Mesendoderm (in vitro differentiated cells): ENCODE results near the gene ZNF394.
A peak's percentile ranks its signal among the peaks of the same experiment; 100 is the strongest.

Experiments used
- DNase-seq: peaks from one replicate; pipeline ENCODE4 v3.0.0; 2013
- H2AK5ac ChIP-seq: 2 replicates; pipeline ENCODE4 v1.6.1; 2013; ENCODE audit warnings: low read length, inconsistent platforms
- H2BK120ac ChIP-seq: 2 replicates; pipeline ENCODE4 v1.6.1; 2013; ENCODE audit warnings: low read depth, mild to moderate bottlenecking, low read length, moderate library complexity, mixed read lengths
- H2BK15ac ChIP-seq: replicated peaks from 2 replicates; pipeline ENCODE4 v1.6.1; 2013; ENCODE audit warnings: low read depth, mild to moderate bottlenecking, moderate library complexity
- H2BK5ac ChIP-seq: 2 replicates; pipeline ENCODE4 v1.6.1; 2013; ENCODE audit warnings: low read length, inconsistent platforms
- H3K18ac ChIP-seq: 2 replicates; pipeline ENCODE4 v1.6.1; 2013; ENCODE audit warnings: mild to moderate bottlenecking, low read length, mixed read lengths
- H3K23ac ChIP-seq: one replicate; pipeline ENCODE4 v1.6.1; 2013; ENCODE audit warnings: low read length
- H3K27ac ChIP-seq: 2 replicates; pipeline ENCODE4 v1.5.1; 2013; ENCODE audit warnings: low read depth, mild to moderate bottlenecking, inconsistent platforms, low read length, moderate library complexity
- H3K27me3 ChIP-seq: 2 replicates; pipeline ENCODE4 v1.6.1; 2013; ENCODE audit warnings: low read length, control low read depth, mild to moderate bottlenecking, inconsistent platforms; ENCODE audit not compliant: insufficient read depth, poor library complexity
- H3K36me3 ChIP-seq: 2 replicates; pipeline ENCODE4 v1.6.1; 2013; ENCODE audit warnings: low read length, inconsistent platforms; ENCODE audit not compliant: control insufficient read depth, insufficient read depth
- H3K4ac ChIP-seq: one replicate; pipeline ENCODE4 v1.6.1; 2013; ENCODE audit warnings: low read depth, mild to moderate bottlenecking, low read length, moderate library complexity
- H3K4me1 ChIP-seq: 2 replicates; pipeline ENCODE4 v1.6.1; 2013; ENCODE audit warnings: low read depth, low read length, inconsistent platforms; ENCODE audit not compliant: control insufficient read depth
- H3K4me2 ChIP-seq: 2 replicates; pipeline ENCODE4 v1.6.1; 2013; ENCODE audit warnings: low read length
- H3K4me3 ChIP-seq: 2 replicates; pipeline ENCODE4 v1.5.1; 2013; ENCODE audit warnings: mild to moderate bottlenecking, low read length
- H3K56ac ChIP-seq: one replicate; pipeline ENCODE4 v1.6.1; 2013; ENCODE audit warnings: low read length
- H3K79me1 ChIP-seq: 2 replicates; pipeline ENCODE4 v1.6.1; 2013; ENCODE audit warnings: low read length, inconsistent platforms
- H3K79me2 ChIP-seq: 2 replicates; pipeline ENCODE4 v1.6.1; 2013; ENCODE audit warnings: mild to moderate bottlenecking, low read length; ENCODE audit not compliant: control insufficient read depth, insufficient read depth
- H3K9ac ChIP-seq: 2 replicates; pipeline ENCODE4 v1.6.1; 2013; ENCODE audit warnings: low read length, inconsistent platforms
- H4K5ac ChIP-seq: one replicate; pipeline ENCODE4 v1.6.1; 2013; ENCODE audit warnings: low read length
- H4K8ac ChIP-seq: one replicate; pipeline ENCODE4 v1.6.1; 2013; ENCODE audit warnings: low read depth, mild to moderate bottlenecking, control low read depth, low read length, moderate library complexity
- WGBS: extraction: QIAGEN DNeasy Blood & Tissue Kit; methylation state at CpG from one replicate; pipeline ENCODE4 v1.1.7; 2013; ENCODE audit warnings: low lambda C conversion rate, missing lambda C conversion rate; ENCODE audit not compliant: insufficient coverage; ENCODE audit errors: extremely low coverage; 5-methylcytosine and 5-hydroxymethylcytosine counted together

The ZNF394 gene

GRCh38 chr7:99493823-99494222 is 6.3 kb downstream of the ZNF394 start:
- DNase-seq, result no peak
- H3K23ac ChIP-seq, result no peak overlapping the region
- no peak overlapping the region for H3K56ac ChIP-seq
- H4K8ac ChIP-seq, result no peak overlapping the region
- H2BK15ac ChIP-seq, result no peak overlapping the region
- H2BK5ac ChIP-seq, result no peak overlapping the region
- H3K27me3 ChIP-seq, result no peaks in the 10 kb centered on the region
- H3K27ac ChIP-seq, result no peak overlapping the region
- peaks cover 8% of the 10 kb centered on the region for H3K36me3 ChIP-seq
- no peak overlapping the region for H3K9ac ChIP-seq
- H3K4ac ChIP-seq, result no peak overlapping the region
- H3K79me2 ChIP-seq, result peaks cover 22% of the 10 kb centered on the region
- no peak overlapping the region for H2AK5ac ChIP-seq
- H4K5ac ChIP-seq, result no peak overlapping the region
- no peak overlapping the region for H3K18ac ChIP-seq
- H3K4me1 ChIP-seq, result peaks cover 6% of the 10 kb centered on the region
- no peak overlapping the region for H3K4me2 ChIP-seq
- H3K4me3 ChIP-seq, result peak overlapping the region; percentile 47
- H3K79me1 ChIP-seq, result peaks cover 8% of the 10 kb centered on the region
- no peak overlapping the region for H2BK120ac ChIP-seq
- no CpG with 5 or more reads among the region's 6 CpGs for WGBS

- H2BK120ac ChIP-seq, result no peak overlapping the region
- no peaks in the 10 kb centered on the region for H3K79me2 ChIP-seq
- DNase-seq, result peak; percentile 41
- no peak overlapping the region for H3K56ac ChIP-seq
- H2AK5ac ChIP-seq, result no peak overlapping the region
- no peak overlapping the region for H4K5ac ChIP-seq
- no peaks in the 10 kb centered on the region for H3K79me1 ChIP-seq
- no peak overlapping the region for H3K9ac ChIP-seq
- H3K23ac ChIP-seq, result no peak overlapping the region
- no peak overlapping the region for H3K4ac ChIP-seq
- H3K4me3 ChIP-seq, result no peak overlapping the region
- H2BK15ac ChIP-seq, result no peak overlapping the region
- H3K27me3 ChIP-seq, result no peaks in the 10 kb centered on the region
- H3K27ac ChIP-seq, result no peak overlapping the region
- no peak overlapping the region for H3K4me2 ChIP-seq
- H3K18ac ChIP-seq, result no peak overlapping the region
- H2BK5ac ChIP-seq, result no peak overlapping the region
- H4K8ac ChIP-seq, result no peak overlapping the region
- peaks cover 8% of the 10 kb centered on the region for H3K36me3 ChIP-seq
- WGBS, result no CpG with 5 or more reads among the region's 3 CpGs
- no peaks in the 10 kb centered on the region for H3K4me1 ChIP-seq
Measured at GRCh38 chr7:99490878-99491277, 9.2 kb downstream of the ZNF394 start.

DNA sequence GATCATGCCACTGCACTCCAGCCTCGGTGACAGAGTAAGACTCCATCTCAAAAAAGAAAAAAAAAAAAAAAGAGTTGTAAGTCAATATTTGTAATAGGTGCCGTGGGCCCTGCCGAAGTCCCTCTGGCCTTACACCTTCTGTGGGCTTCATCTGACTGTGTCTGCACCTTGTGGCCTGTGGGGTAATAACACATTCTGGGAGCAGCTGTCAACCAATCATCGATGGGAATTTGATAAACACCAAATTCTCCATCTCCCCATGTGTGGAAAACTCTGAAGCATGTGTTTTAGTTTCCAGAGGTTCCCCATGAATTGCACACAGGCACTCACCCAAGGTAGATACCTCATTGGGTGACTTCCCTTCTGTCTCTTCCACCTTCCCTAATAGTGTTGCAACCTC is 10.8 kb downstream of the ZNF394 start:
- Histone ChIP-seq H3K18ac (no peak overlapping the region), H4K5ac (no peak overlapping the region), H3K79me1 (no peaks in the 10 kb centered on the region), H2BK15ac (no peak overlapping the region), H3K4ac (no peak overlapping the region), H2BK5ac (no peak overlapping the region), H3K23ac (no peak overlapping the region), H3K4me2 (no peak overlapping the region), H4K8ac (no peak overlapping the region), H3K79me2 (no peaks in the 10 kb centered on the region), H3K4me3 (no peak overlapping the region), H3K56ac (no peak overlapping the region), H3K27me3 (no peaks in the 10 kb centered on the region), H3K27ac (no peak overlapping the region), H2AK5ac (no peak overlapping the region), H3K4me1 (no peaks in the 10 kb centered on the region), H3K9ac (no peak overlapping the region), H2BK120ac (no peak overlapping the region), H3K36me3 (peaks cover 8% of the 10 kb centered on the region)
- DNase-seq, result peak; percentile 43
- WGBS, result no CpG with 5 or more reads among the region's 4 CpGs

DNA sequence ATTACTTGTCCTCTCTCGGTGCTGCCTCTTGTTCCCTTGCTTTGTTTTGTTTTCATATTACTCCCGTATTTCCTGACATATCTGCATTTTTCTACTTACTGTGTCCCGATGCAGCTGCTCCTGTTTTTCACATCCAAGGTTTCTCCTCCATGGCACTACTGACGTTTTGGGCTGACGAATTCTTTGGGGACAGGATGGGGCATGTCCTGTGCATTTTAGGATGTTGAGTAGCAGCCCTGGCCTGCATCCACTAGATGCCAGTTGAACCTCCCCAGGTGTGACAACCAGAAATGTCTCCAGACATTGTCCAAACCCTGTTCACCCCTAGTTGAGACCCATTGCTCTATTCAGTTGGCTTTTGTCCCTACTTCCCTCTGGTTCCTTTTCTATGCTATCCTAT is 15.0 kb downstream of the ZNF394 start:
- Histone ChIP-seq H2AK5ac (no peak overlapping the region), H2BK5ac (no peak overlapping the region), H3K36me3 (no peaks in the 10 kb centered on the region), H4K8ac (no peak overlapping the region), H2BK15ac (no peak overlapping the region), H3K27me3 (no peaks in the 10 kb centered on the region), H4K5ac (no peak overlapping the region), H3K23ac (no peak overlapping the region), H3K4ac (no peak overlapping the region), H2BK120ac (no peak overlapping the region), H3K9ac (no peak overlapping the region), H3K79me1 (no peaks in the 10 kb centered on the region), H3K27ac (no peak overlapping the region), H3K18ac (no peak overlapping the region), H3K79me2 (no peaks in the 10 kb centered on the region), H3K4me3 (no peak overlapping the region), H3K4me2 (no peak overlapping the region), H3K56ac (no peak overlapping the region), H3K4me1 (no peaks in the 10 kb centered on the region)
- no CpG with 5 or more reads among the region's 5 CpGs for WGBS
- no peak for DNase-seq

DNA sequence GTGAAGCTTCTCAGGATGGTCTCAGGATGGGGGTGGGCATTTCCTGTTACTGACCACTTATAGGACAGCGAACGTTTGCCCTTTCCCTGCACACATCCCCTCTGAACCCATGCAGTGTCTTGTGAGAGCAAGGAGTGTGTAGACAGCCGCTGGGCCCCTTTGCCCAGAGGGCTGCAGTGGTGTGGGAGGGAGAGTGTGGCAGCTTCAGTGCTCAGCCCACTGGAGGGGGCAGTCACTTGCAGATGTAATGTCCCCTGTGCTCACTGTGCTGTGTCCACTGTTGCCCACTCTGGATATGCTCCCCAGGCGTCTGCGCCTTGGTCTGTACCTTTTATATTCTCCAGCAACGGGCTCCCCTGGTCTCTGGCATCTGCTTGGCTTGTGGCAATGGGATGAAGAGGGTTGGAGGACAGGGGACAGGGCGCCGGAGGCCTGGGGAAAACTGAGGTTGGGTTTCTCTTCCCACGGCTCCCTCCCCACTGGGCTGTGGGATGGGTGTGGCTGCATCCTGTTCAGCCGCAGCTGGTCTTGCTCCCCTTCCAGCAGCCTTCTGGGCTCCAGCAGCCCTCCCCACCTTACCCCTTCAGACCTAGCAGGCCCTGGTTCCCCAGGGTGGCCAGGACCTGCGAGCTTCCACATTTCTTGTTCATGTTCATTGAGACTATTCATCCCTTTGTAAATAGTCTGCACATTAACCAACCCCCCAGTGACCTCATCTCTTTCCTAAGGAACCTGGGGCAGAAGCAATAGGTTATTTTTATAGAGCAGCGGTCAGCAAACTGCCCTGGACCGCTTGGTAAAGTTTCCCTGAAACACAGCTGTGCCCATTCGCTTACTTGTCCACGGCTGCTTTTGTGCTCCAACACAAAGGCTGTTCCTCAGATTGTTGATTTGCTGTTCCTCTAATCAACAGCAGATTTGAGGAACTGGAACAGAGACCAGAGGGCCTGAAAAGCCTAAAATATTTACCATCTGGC is 21.3 kb downstream of the ZNF394 start:
- H3K4me3 ChIP-seq, result no peak overlapping the region
- H3K36me3 ChIP-seq, result peaks cover 5% of the 10 kb centered on the region
- no peak overlapping the region for H3K56ac ChIP-seq
- no peak overlapping the region for H3K23ac ChIP-seq
- H3K79me2 ChIP-seq, result peaks cover 32% of the 10 kb centered on the region
- no peak overlapping the region for H3K27ac ChIP-seq
- peaks cover 17% of the 10 kb centered on the region for H3K79me1 ChIP-seq
- DNase-seq, result no peak
- H3K9ac ChIP-seq, result no peak overlapping the region
- no peak overlapping the region for H3K4me2 ChIP-seq
- no peaks in the 10 kb centered on the region for H3K27me3 ChIP-seq
- no CpG with 5 or more reads among the region's 15 CpGs for WGBS
- no peak overlapping the region for H2BK120ac ChIP-seq
- no peak overlapping the region for H2BK15ac ChIP-seq
- no peak overlapping the region for H4K8ac ChIP-seq
- H2AK5ac ChIP-seq, result no peak overlapping the region
- no peak overlapping the region for H4K5ac ChIP-seq
- no peak overlapping the region for H3K4ac ChIP-seq
- no peak overlapping the region for H2BK5ac ChIP-seq
- H3K4me1 ChIP-seq, result no peaks in the 10 kb centered on the region
- H3K18ac ChIP-seq, result no peak overlapping the region
